ENCODE measurements around the gene CD160.
"Not testable (repeated sequence)": the region's sequence is repeated elsewhere in the genome, so short reads cannot be mapped to it uniquely, and the experiment has no call there.

Gene CD160

GRCh38 chr1:145759721-145760120 is 40.4 kb downstream of the CD160 start:
- no peak for FAIRE-seq

DNA sequence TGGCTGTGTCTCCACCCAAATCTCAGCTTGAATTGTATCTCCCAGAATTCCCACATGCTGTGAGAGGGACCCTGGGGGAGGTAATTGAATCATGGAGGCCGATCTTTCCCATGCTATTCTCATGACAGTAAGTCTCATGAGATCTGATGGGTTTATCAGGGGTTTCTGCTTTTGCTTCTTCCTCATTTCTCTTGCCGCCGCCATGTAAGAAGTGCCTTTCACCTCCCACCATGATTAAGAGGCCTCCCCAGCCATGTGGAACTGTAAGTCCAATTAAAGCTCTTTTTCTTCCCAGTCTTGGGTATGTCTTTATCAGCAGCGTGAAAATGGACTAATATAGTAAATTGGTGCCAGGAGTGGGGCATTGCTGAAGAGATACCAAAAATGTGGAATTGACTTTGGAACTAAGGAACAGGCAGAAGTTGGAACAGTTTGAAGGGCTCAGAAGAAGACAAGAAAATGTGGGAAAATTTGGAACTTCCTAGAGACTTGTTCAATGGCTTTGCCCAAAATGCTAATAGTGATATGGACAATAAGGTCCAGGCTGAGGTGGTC is 41.2 kb downstream of the CD160 start:
- FAIRE-seq = not testable (repeated sequence)

DNA sequence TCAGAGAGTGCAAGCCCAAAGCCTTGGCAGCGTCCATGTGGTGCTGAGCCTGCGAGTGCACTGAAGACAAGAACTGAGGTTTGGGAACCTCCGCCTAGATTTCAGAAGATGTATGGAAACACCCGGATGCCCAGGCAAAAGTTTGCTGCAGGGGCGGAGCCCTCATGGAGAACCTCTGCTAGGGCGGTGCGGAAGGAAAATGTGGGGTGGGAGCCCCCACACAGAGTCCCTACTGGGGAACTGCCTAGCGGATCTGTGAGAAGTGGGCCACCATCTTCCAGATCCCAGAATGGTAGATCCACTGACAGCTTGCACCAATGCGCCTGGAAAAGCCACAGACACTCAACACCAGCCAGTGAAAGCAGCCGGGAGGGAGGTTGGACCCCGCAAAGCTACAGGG is 42.2 kb downstream of the CD160 start:
- FAIRE-seq = not testable (repeated sequence)

DNA sequence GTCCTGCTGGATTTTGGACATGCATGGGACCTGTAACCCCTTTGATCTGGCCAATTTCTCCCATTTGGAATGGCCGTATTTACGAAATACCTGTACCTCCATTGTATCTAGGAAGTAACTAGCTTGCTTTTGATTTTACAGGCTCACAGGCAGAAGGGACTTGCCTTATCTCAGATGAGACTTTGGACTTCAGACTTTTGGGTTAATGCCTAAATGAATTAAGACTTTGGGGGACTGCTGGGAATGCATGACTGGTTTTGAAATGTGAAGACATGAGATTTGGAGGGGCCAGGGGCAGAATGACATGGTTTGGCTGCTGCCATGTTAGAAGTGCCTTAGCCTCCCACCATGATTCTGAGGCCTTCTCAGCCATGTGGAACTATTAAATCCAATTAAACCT is 42.7 kb downstream of the CD160 start:
- FAIRE-seq = not testable (repeated sequence)

DNA sequence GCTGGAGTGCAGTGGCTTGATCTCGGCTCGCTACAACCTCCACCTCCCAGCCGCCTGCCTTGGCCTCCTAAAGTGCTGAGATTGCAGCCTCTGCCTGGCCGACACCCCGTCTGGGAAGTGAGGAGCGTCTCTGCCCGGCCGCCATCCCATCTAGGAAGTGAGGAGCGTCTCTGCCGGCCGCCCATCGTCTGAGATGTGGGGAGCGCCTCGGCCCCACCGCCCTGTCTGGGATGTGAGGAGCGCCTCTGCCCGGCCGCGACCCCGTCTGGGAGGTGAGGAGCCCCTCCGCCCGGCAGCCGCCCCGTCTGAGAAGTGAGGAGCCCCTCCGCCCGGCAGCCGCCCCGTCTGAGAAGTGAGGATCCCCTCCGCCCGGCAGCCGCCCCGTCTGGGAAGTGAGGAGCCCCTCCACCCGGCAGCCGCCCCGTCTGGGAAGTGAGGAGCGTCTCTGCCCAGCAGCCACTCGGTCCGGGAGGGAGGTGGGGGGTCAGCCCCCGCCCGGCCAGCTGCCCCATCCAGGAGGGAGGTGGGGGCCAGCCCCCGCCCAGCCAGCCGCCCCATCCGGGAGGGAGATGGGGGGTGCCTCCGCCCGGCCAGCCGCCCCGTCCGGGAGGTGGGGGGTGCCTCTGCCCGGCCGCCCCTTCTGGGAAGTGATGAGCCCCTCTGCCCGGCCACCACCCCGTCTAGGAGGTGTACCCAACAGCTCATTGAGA is 45.1 kb downstream of the CD160 start:
- FAIRE-seq = not testable (repeated sequence)

GRCh38 chr1:145765127-145765526 is 45.8 kb downstream of the CD160 start:
- FAIRE-seq = not testable (repeated sequence)

GRCh38 chr1:145765585-145766360 is 46.5 kb downstream of the CD160 start:
- not testable (repeated sequence) for FAIRE-seq

DNA sequence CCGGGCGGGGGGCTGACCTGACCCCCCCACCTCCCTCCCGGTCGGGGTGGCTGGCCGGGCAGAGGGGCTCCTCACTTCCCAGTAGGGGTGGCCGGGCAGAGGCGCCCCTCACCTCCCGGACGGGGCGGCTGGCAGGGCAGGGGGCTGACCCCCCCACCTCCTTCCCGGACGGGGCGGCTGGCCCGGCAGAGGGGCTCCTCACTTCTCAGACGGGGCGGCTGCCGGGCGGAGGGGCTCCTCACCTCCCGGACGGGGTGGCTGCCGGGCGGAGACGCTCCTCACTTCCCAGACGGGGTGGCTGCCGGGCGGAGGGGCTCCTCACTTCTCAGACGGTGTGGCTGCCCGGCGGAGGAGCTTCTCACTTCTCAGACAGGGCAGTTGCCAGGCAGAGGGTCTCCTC is 47.6 kb downstream of the CD160 start:
- not testable (repeated sequence) for FAIRE-seq

- not testable (repeated sequence) for FAIRE-seq
Measured at GRCh38 chr1:145768004-145768403, 48.7 kb downstream of the CD160 start.

DNA sequence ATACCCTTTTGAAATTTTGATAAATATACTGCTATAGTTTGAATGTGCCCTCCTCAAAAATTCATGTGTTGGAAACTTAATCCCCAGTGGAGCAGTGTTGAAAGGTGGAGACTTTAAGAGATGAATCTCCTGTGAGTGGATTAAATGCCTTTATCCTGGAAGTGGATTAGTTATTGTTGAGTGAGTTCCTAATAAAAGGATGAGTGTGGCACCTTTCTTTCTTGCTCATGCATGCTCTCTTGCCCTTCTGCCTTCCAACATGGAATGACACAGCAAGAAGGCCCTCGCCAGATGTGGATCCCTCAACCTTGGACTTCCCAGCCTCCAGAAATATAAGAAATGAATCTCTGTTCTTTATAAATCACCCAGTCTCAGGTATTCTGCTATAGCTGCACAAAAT is 51.8 kb downstream of the CD160 start:
- no peak for FAIRE-seq

GRCh38 chr1:145773423-145773822 is 54.1 kb downstream of the CD160 start:
- no peak for FAIRE-seq

GRCh38 chr1:145777357-145778145 is 58.3 kb downstream of the CD160 start:
- FAIRE-seq = no peak

GRCh38 chr1:145778146-145778540 is 58.8 kb downstream of the CD160 start:
- FAIRE-seq = no peak

DNA sequence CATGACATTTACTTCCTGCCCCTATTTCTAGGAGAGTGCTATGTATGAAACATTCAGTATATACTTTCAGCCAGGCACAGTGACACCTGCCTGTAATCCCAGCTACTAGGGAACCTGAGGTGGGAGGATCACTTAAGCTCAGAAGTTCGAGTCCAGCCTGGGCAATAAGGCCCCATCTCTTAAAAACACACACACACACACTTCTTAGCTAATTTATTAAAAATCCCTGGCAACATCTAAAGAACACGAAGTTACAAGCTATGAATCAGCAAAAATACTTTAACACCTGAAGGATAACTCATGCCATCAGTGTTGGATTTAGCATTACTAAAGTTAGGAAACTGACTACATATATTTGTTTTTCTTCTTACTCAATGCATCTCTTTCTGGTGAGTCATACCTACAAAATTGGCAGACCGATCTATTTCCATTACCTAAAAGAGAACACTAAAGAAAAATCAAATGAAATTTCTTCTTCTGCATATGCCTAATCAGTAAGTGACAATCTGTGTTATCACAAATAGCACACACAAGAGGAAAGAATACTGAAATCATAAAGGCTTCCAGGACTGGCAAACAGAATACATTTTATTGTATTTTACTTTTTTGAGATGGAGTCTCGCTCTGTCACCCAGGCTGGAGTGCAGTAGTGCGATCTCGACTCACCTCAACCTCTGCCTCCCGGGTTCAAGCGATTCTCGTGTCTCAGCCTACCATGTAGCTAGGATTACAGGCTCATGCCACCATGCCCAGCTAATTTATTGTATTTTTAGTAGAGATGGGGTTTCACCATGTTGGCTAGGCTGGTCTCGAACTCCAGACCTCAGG is 63.2 kb downstream of the CD160 start:
- no peak for FAIRE-seq

DNA sequence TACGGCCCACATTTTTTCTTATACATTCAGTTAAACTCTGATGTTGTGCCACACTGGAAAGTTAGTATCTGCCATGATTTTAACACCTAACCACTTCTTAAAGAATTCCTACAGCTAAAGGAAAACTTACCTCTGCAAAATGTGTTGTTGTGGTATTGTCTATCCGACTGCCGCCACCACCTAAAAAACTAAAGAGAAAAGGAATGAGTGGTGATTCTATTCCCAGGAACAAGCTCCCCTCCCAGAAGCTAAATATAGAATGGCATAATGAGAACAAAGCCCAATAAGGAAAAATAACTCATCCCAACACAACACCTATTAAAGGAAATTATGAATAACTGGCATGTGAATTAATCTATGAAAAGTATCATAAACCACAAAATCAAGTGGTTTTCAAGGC is 65.1 kb downstream of the CD160 start:
- no peak for FAIRE-seq

DNA sequence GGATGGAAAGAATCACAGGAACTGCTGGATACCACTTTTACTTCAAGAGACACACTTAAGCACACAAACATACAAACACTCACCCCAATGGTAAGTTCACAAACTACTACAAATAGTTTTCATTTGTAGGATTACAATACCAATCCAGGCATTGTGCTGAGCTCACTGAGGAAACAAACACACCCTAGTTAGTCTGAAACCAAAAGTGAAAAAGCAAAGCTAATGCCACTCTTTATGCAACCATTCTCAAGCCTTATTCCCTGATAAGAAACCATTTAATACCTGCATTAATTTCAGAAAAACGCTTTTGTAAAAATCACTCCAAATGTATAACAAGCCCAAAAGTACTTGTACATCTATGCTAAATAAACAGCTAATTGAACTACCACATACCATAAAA is 66.2 kb downstream of the CD160 start:
- FAIRE-seq = no peak

- FAIRE-seq = no peak
Measured at GRCh38 chr1:145786271-145786670, 67.0 kb downstream of the CD160 start.

DNA sequence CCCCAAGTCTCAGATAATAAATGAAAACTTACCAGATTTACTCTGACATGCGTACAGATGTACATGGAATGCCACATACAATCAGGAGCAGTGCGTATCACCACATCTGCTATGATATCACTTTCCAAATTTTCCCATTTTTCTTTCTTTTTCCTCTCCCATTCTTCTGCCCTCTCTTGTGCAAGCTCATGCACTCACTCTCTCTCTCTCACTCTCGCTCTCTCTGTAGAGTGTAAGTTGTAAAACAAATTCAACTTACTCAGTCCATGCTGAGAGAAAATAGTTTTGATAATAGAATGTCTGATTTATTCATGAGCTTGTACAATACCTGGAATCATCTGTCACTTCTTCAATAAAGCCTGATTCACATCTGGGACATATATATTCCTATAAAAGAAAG is 69.3 kb downstream of the CD160 start:
- FAIRE-seq = no peak
